Progenitor cell of endocrine pancreas (in vitro differentiated cells): ENCODE measurements around the gene APEH. TPM values are rescaled to one million over a fixed set of nuclear protein-coding genes. Genes with fewer than 3 reads are reported as not detected.

Experiments used
- DNase-seq: peaks from one replicate; pipeline ENCODE4 v3.0.0; 2021; ENCODE audit warnings: low spot score; ENCODE audit not compliant: unreplicated experiment
- H3K27ac Mint-ChIP-seq: 2 replicates; pipeline ENCODE4 v1.8.0; 2021; ENCODE audit warnings: mild to moderate bottlenecking, moderate library complexity, mixed read lengths
- H3K27me3 Mint-ChIP-seq: 2 replicates; pipeline ENCODE4 v1.8.0; 2021; ENCODE audit warnings: mixed read lengths
- H3K36me3 Mint-ChIP-seq: 2 replicates; pipeline ENCODE4 v1.8.0; 2022; ENCODE audit warnings: mixed read lengths; ENCODE audit not compliant: insufficient read depth
- H3K4me1 Mint-ChIP-seq: 2 replicates; pipeline ENCODE4 v1.8.0; 2021; ENCODE audit warnings: low read depth, mixed read lengths
- H3K4me3 Mint-ChIP-seq: 2 replicates; pipeline ENCODE4 v1.8.0; 2021; ENCODE audit warnings: low read depth, mild to moderate bottlenecking, moderate library complexity, mixed read lengths
- H3K9me3 Mint-ChIP-seq: 2 replicates; pipeline ENCODE4 v1.8.0; 2021; ENCODE audit warnings: low read depth, mixed read lengths
- CTCF ChIP-seq: fragments of 200-600 bp; sonication (generic); IDR thresholded peaks from one replicate; pipeline ENCODE4 v1.5.0; 2021; ENCODE audit warnings: antibody characterized with exemption, mild to moderate bottlenecking; ENCODE audit not compliant: unreplicated experiment
- total RNA-seq: library from RNA; stranded (reverse); gene quantifications from 2 replicates; pipeline ENCODE4 v1.2.1, GENCODE V29; 2021

The APEH gene
- total RNA-seq, 1 donor from 2014 or later: 160 TPM

GRCh38 chr3:49720855-49721595 is 46.9 kb downstream of the APEH start:
- TF ChIP-seq CTCF: no peak
- no peaks in the 10 kb centered on the region for H3K27me3 Mint-ChIP-seq
- H3K9me3 Mint-ChIP-seq: no peaks in the 10 kb centered on the region
- no peaks in the 10 kb centered on the region for H3K36me3 Mint-ChIP-seq
- DNase-seq: peak; percentile 8
- peak overlapping the region; percentile 56 for H3K27ac Mint-ChIP-seq
- H3K4me1 Mint-ChIP-seq: peaks cover 22% of the 10 kb centered on the region
- H3K4me3 Mint-ChIP-seq: no peak overlapping the region

GRCh38 chr3:49721596-49721895 is 47.4 kb downstream of the APEH start:
- Mint-ChIP-seq H3K4me3 (no peak overlapping the region), H3K36me3 (no peaks in the 10 kb centered on the region), H3K27ac (no peak overlapping the region), H3K9me3 (no peaks in the 10 kb centered on the region), H3K4me1 (peaks cover 22% of the 10 kb centered on the region), H3K27me3 (no peaks in the 10 kb centered on the region)
- DNase-seq: no peak
- TF ChIP-seq CTCF: no peak

- Mint-ChIP-seq H3K4me1 (peaks cover 22% of the 10 kb centered on the region), H3K9me3 (no peaks in the 10 kb centered on the region), H3K27me3 (no peaks in the 10 kb centered on the region), H3K4me3 (peak overlapping the region; percentile 92), H3K36me3 (no peaks in the 10 kb centered on the region), H3K27ac (peak overlapping the region; percentile 79)
- no peak for TF ChIP-seq CTCF
- DNase-seq: peak; percentile 10
These were observed 48.0 kb downstream of the APEH start for GRCh38 chr3:49721896-49722781.

GRCh38 chr3:49722896-49723295 is 48.7 kb downstream of the APEH start:
- Mint-ChIP-seq H3K4me1 (peaks cover 22% of the 10 kb centered on the region), H3K9me3 (no peaks in the 10 kb centered on the region), H3K36me3 (no peaks in the 10 kb centered on the region), H3K4me3 (peak overlapping the region; percentile 92), H3K27me3 (no peaks in the 10 kb centered on the region), H3K27ac (peak overlapping the region; percentile 96)
- no peak for TF ChIP-seq CTCF
- peak; percentile 9 for DNase-seq

- Mint-ChIP-seq H3K4me1 (peaks cover 22% of the 10 kb centered on the region), H3K9me3 (no peaks in the 10 kb centered on the region), H3K4me3 (peak overlapping the region; percentile 92), H3K36me3 (peaks cover 1% of the 10 kb centered on the region), H3K27ac (peak overlapping the region; percentile 96), H3K27me3 (no peaks in the 10 kb centered on the region)
- peak; percentile 38 for DNase-seq
- TF ChIP-seq CTCF: no peak
These were observed 49.1 kb downstream of the APEH start for GRCh38 chr3:49723296-49723627.
